ENCODE data around the gene NHS.

Gene NHS

DNA sequence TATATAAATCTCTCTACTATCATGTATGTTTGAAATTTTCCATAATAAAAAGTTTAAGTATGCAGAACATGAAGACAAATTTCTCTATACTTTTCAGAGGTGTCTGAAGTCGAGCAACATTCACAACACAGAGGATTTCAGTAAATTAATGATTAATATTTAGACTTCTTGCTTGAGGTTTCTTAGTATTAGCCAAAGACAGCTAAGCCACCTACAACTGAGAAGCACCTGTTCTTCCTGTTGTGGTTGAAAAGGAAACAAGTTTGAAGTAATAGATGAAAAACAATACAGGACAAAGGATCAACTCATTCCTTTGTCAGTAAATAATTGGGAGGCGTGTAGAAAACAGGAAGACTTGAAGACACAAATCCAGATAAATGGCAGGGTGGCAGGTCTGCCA lies 383.4 kb downstream of the NHS start:
- Histone ChIP-seq H3K4me1 (ENCODE audit: control insufficient read depth in 1 of 2, insufficient read depth in 2 of 2, low read length in 2 of 2) (no peaks in the 10 kb centered on the region), H3K9ac (ENCODE audit: low read depth in 1 of 2, low read length in 2 of 2) (no peak overlapping the region), H3K4me3 (ENCODE audit: low read depth in 1 of 2, low read length in 2 of 2) (no peak overlapping the region), H3K9me3 (ENCODE audit: control insufficient read depth in 1 of 2, low read length in 2 of 2) (no peaks in the 10 kb centered on the region), H3K27ac (ENCODE audit: low read depth, low read length) (no peak overlapping the region), H3K36me3 (ENCODE audit: control insufficient read depth in 1 of 2, insufficient read depth in 2 of 2, low read length in 2 of 2) (no peaks in the 10 kb centered on the region), H3K27me3 (ENCODE audit: control insufficient read depth in 1 of 2, insufficient read depth in 2 of 2, low read length in 2 of 2) (no peaks in the 10 kb centered on the region)

DNA sequence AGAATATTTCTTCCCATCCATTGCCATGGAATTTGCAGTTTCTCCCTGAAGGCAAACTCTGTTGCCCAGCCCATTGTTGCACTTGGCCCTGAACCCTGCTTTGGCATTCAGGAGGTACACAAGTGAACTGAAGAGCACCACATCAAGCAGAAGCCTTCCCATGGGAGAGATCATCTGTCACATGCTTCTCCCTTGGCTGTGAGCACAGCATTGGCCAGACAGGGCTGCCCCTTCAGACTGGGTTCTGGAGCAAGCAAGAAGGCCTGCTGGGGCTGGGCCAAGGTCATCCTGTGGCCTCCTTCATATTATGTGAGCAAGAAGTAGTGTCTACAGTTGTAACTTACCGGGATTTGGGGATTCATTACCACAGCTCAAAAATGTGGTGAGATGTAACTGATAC lies 385.0 kb downstream of the NHS start:
- Histone ChIP-seq H3K27me3 (ENCODE audit: control insufficient read depth in 1 of 2, insufficient read depth in 2 of 2, low read length in 2 of 2) (no peaks in the 10 kb centered on the region), H3K36me3 (ENCODE audit: control insufficient read depth in 1 of 2, insufficient read depth in 2 of 2, low read length in 2 of 2) (no peaks in the 10 kb centered on the region), H3K27ac (ENCODE audit: low read depth, low read length) (no peak overlapping the region), H3K9me3 (ENCODE audit: control insufficient read depth in 1 of 2, low read length in 2 of 2) (no peaks in the 10 kb centered on the region), H3K4me3 (ENCODE audit: low read depth in 1 of 2, low read length in 2 of 2) (no peak overlapping the region), H3K4me1 (ENCODE audit: control insufficient read depth in 1 of 2, insufficient read depth in 2 of 2, low read length in 2 of 2) (no peaks in the 10 kb centered on the region), H3K9ac (ENCODE audit: low read depth in 1 of 2, low read length in 2 of 2) (no peak overlapping the region)

DNA sequence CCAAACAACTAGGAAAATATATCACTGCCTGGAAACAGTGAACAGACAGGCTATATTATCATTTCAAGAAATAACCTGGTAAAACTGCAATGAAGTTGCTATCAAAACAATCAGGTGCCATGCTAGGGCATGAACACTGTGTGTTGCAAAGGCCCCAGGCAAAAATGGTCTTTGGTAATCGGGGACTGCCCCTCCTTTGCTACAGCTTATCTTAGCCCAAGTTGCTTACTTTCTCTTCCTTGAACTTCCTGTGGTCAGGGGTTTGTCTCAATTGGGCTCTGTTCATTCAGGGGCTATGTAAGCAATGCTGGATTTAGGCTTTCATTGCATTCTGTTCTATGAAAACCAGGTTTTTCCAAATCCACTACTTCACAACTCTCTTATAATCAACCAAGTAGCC lies 392.7 kb downstream of the NHS start:
- Histone ChIP-seq H3K27me3 (ENCODE audit: control insufficient read depth in 1 of 2, insufficient read depth in 2 of 2, low read length in 2 of 2) (peaks cover 0 to 6% of the 10 kb centered on the region in 2 donors), H3K27ac (ENCODE audit: low read depth, low read length) (no peak overlapping the region), H3K4me1 (ENCODE audit: control insufficient read depth in 1 of 2, insufficient read depth in 2 of 2, low read length in 2 of 2) (no peaks in the 10 kb centered on the region), H3K9ac (ENCODE audit: low read depth in 1 of 2, low read length in 2 of 2) (no peak overlapping the region), H3K9me3 (ENCODE audit: control insufficient read depth in 1 of 2, low read length in 2 of 2) (no peaks in the 10 kb centered on the region), H3K4me3 (ENCODE audit: low read depth in 1 of 2, low read length in 2 of 2) (no peak overlapping the region), H3K36me3 (ENCODE audit: control insufficient read depth in 1 of 2, insufficient read depth in 2 of 2, low read length in 2 of 2) (no peaks in the 10 kb centered on the region)

DNA sequence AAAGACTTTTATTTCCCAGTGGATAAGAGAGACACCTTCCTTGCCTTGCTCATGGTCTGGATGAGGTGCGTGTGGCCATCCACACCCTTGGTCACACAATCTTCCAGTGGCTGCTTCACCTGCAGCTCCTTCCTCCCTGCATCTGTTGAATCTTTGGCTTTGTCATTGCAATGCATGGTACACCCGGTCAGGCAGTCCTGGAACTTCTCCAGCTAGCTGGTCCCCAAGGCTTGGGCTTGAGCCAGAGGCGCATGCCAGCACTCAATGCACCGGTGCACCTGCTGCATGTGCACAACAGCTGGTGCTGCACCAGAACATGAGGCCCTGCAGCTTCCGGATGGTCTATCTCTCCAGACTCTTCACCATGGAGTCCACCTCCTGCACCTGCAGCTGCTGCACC lies 394.0 kb downstream of the NHS start:
- Histone ChIP-seq H3K36me3 (ENCODE audit: control insufficient read depth in 1 of 2, insufficient read depth in 2 of 2, low read length in 2 of 2) (no peaks in the 10 kb centered on the region), H3K27me3 (ENCODE audit: control insufficient read depth in 1 of 2, insufficient read depth in 2 of 2, low read length in 2 of 2) (peaks cover 0 to 6% of the 10 kb centered on the region in 2 donors), H3K27ac (ENCODE audit: low read depth, low read length) (no peak overlapping the region), H3K9ac (ENCODE audit: low read depth in 1 of 2, low read length in 2 of 2) (no peak overlapping the region), H3K9me3 (ENCODE audit: control insufficient read depth in 1 of 2, low read length in 2 of 2) (no peaks in the 10 kb centered on the region), H3K4me1 (ENCODE audit: control insufficient read depth in 1 of 2, insufficient read depth in 2 of 2, low read length in 2 of 2) (no peaks in the 10 kb centered on the region), H3K4me3 (ENCODE audit: low read depth in 1 of 2, low read length in 2 of 2) (no peak overlapping the region)

DNA sequence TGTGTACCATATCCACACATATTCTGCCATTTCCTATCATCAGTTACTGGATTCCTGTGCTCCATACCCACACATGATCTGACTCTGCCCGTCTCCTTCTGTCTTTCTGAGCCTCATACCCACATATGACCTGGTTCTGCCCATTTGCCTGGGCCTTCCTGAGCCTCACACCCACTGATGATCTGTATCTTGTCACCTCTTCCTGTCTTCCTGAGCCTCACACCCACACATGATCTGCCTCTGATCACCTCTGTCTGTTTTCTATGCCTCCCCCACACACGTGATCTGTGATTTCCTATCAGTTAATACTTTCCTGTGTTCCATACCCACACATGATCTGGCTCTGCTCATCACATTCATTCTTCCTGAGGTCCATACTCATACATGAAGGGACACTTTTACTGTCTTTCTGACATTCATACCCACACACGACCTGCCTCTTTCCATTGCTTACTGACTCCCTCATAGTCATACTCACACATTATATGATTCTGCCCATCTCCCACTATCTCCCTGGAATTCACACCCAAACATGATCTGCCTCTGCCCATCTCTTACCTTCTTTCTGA lies 394.8 kb downstream of the NHS start:
- peaks cover 0 to 6% of the 10 kb centered on the region in 2 donors for H3K27me3 ChIP-seq (ENCODE audit: control insufficient read depth in 1 of 2, insufficient read depth in 2 of 2, low read length in 2 of 2)
- H3K4me3 ChIP-seq (ENCODE audit: low read depth in 1 of 2, low read length in 2 of 2) = no peak overlapping the region
- H3K27ac ChIP-seq (ENCODE audit: low read depth, low read length) = no peak overlapping the region
- H3K9me3 ChIP-seq (ENCODE audit: control insufficient read depth in 1 of 2, low read length in 2 of 2) = no peaks in the 10 kb centered on the region
- H3K9ac ChIP-seq (ENCODE audit: low read depth in 1 of 2, low read length in 2 of 2) = no peak overlapping the region
- H3K36me3 ChIP-seq (ENCODE audit: control insufficient read depth in 1 of 2, insufficient read depth in 2 of 2, low read length in 2 of 2) = no peaks in the 10 kb centered on the region
- no peaks in the 10 kb centered on the region for H3K4me1 ChIP-seq (ENCODE audit: control insufficient read depth in 1 of 2, insufficient read depth in 2 of 2, low read length in 2 of 2)

DNA sequence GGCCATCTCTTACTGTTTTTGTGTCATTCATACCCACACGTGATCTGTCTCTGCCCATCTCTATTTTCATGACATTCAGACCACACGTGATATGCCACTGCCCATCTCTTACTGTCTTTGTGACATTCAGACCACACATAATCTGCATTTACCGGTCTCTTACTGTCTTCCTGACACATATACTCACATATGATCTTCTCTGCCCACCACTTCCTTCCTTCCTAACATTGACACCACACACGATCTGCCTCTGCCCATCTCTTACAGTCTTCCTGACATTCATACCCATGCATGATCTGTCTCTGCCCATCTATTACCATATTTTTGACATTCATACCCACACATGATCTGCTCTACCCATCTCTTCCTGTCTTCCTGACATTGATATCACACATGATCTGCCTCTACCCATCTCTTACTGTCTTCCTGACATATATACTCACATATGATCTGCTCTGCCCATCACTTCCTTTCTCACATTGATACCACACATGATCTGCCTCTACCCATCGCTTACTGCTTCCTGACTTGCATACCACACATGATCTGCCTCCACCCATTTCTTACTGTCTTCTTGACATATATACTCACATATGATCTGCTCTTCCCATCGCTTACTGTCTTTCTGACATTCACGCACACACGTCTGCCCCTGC lies 398.3 kb downstream of the NHS start:
- Histone ChIP-seq H3K27ac (ENCODE audit: low read depth, low read length) (no peak overlapping the region), H3K9me3 (ENCODE audit: control insufficient read depth in 1 of 2, low read length in 2 of 2) (no peaks in the 10 kb centered on the region), H3K4me3 (ENCODE audit: low read depth in 1 of 2, low read length in 2 of 2) (no peak overlapping the region), H3K9ac (ENCODE audit: low read depth in 1 of 2, low read length in 2 of 2) (no peak overlapping the region), H3K36me3 (ENCODE audit: control insufficient read depth in 1 of 2, insufficient read depth in 2 of 2, low read length in 2 of 2) (no peaks in the 10 kb centered on the region), H3K4me1 (ENCODE audit: control insufficient read depth in 1 of 2, insufficient read depth in 2 of 2, low read length in 2 of 2) (no peaks in the 10 kb centered on the region), H3K27me3 (ENCODE audit: control insufficient read depth in 1 of 2, insufficient read depth in 2 of 2, low read length in 2 of 2) (peaks cover 0 to 6% of the 10 kb centered on the region in 2 donors)

DNA sequence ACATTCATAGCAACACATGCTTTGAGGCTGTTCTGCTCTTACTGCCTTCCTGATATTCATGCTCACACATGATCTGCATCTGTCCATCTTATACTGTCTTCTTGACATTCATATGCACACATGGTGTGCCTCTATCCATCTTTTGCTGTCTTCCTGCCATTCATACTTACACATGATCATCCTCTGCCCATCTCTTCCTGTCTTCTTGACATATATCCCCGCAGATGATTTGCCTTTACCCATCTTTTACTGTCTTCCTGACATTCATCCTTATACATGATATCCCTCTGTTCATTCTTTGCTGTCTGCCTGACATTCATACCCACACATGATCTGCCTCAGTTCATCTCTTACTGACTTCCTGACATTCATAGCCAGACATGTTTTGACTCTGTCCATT lies 399.1 kb downstream of the NHS start:
- Histone ChIP-seq H3K27me3 (ENCODE audit: control insufficient read depth in 1 of 2, insufficient read depth in 2 of 2, low read length in 2 of 2) (peaks cover 0 to 6% of the 10 kb centered on the region in 2 donors), H3K4me3 (ENCODE audit: low read depth in 1 of 2, low read length in 2 of 2) (no peak overlapping the region), H3K36me3 (ENCODE audit: control insufficient read depth in 1 of 2, insufficient read depth in 2 of 2, low read length in 2 of 2) (no peaks in the 10 kb centered on the region), H3K27ac (ENCODE audit: low read depth, low read length) (no peak overlapping the region), H3K4me1 (ENCODE audit: control insufficient read depth in 1 of 2, insufficient read depth in 2 of 2, low read length in 2 of 2) (no peaks in the 10 kb centered on the region), H3K9ac (ENCODE audit: low read depth in 1 of 2, low read length in 2 of 2) (no peak overlapping the region), H3K9me3 (ENCODE audit: control insufficient read depth in 1 of 2, low read length in 2 of 2) (no peaks in the 10 kb centered on the region)

GRCh38 chrX:17778997-17779396 lies 404.0 kb downstream of the NHS start:
- no peaks in the 10 kb centered on the region for H3K27me3 ChIP-seq (ENCODE audit: control insufficient read depth in 1 of 2, insufficient read depth in 2 of 2, low read length in 2 of 2)
- no peaks in the 10 kb centered on the region for H3K9me3 ChIP-seq (ENCODE audit: control insufficient read depth in 1 of 2, low read length in 2 of 2)
- H3K4me1 ChIP-seq (ENCODE audit: control insufficient read depth in 1 of 2, insufficient read depth in 2 of 2, low read length in 2 of 2) = no peaks in the 10 kb centered on the region
- no peaks in the 10 kb centered on the region for H3K36me3 ChIP-seq (ENCODE audit: control insufficient read depth in 1 of 2, insufficient read depth in 2 of 2, low read length in 2 of 2)
- H3K27ac ChIP-seq (ENCODE audit: low read depth, low read length) = no peak overlapping the region
- no peak overlapping the region for H3K9ac ChIP-seq (ENCODE audit: low read depth in 1 of 2, low read length in 2 of 2)
- H3K4me3 ChIP-seq (ENCODE audit: low read depth in 1 of 2, low read length in 2 of 2) = no peak overlapping the region

GRCh38 chrX:17779434-17779833 lies 404.4 kb downstream of the NHS start:
- Histone ChIP-seq H3K4me3 (ENCODE audit: low read depth in 1 of 2, low read length in 2 of 2) (no peak overlapping the region), H3K4me1 (ENCODE audit: control insufficient read depth in 1 of 2, insufficient read depth in 2 of 2, low read length in 2 of 2) (no peaks in the 10 kb centered on the region), H3K27ac (ENCODE audit: low read depth, low read length) (no peak overlapping the region), H3K27me3 (ENCODE audit: control insufficient read depth in 1 of 2, insufficient read depth in 2 of 2, low read length in 2 of 2) (no peaks in the 10 kb centered on the region), H3K36me3 (ENCODE audit: control insufficient read depth in 1 of 2, insufficient read depth in 2 of 2, low read length in 2 of 2) (no peaks in the 10 kb centered on the region), H3K9me3 (ENCODE audit: control insufficient read depth in 1 of 2, low read length in 2 of 2) (no peaks in the 10 kb centered on the region), H3K9ac (ENCODE audit: low read depth in 1 of 2, low read length in 2 of 2) (no peak overlapping the region)
